Body of pancreas (tissue), 4 donors: ENCODE data around the gene HMG20A.

Experiments used
- CTCF ChIP-seq, 7 experiments: fragments of 450-650 bp in 4 of 7; fragments of 200-600 bp in 3 of 7; sonication (generic) in 3 of 7; IDR thresholded peaks; one replicate each; pipeline ENCODE4 v1.5.1; 2016 to 2019; ENCODE audit warnings: antibody characterized with exemption in 7 of 7
- POLR2A ChIP-seq, 3 donors: fragments of 450-650 bp; IDR thresholded peaks; one replicate each; pipeline ENCODE4 v1.6.1; 2016; ENCODE audit warnings: antibody characterized with exemption in 3 of 3, mild to moderate bottlenecking in 2 of 3

DNA sequence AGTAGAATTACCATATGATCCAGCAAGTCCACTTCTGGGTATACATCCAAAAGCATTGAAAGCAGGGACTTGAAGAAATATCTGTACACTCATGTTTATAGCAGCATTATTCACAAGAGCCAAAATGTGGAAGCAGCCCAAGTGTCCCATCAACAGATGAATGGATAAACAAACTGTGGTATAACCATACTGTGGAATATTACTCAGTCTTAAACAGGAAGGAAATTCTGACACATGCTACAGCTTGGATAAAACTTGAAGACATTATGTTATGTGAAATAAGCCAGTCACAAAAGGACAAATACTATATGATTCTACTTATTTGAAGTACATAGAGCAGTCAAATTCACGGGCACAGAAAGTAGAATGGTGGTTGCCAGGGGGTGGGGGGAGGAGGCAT, 91.2 kb downstream of the HMG20A start:
- no peak for TF ChIP-seq POLR2A (IDR thresholded peaks at IDR 0.05)
- no peak for TF ChIP-seq CTCF (IDR thresholded peaks at IDR 0.05)
